IMR-90 (cell line): Measurements from ENCODE around the gene CDNF. TPM values are rescaled to one million over a fixed set of nuclear protein-coding genes. Genes with fewer than 3 reads are reported as not detected.
A peak's percentile ranks its signal among the peaks of the same experiment; 100 is the strongest.

ENCODE experiments used
- ATAC-seq: fragments of 200-7000 bp; cut with Tn5 transposase; 2 replicates; pipeline ENCODE4 v1.9.1; 2020; ENCODE audit warnings: low read depth, mild to moderate bottlenecking, moderate library complexity
- BruUV-seq: library from RNA; stranded (reverse); fragments of 400-500 nt; replicated peaks from 2 replicates; lab custom pipeline; 2021; lab: Mats Ljungman, UMichigan
- CTCF ChIA-PET: fragments of 300-600 bp; formaldehyde crosslinking; extraction: SDS; loops from one replicate; lab custom pipeline; 2021; ENCODE audit warnings: antibody characterized with exemption; lab: Yijun Ruan, JAX
- POLR2A ChIA-PET: fragments of 300-600 bp; sonication (Branson Sonifier 250); formaldehyde crosslinking; loops from one replicate; lab custom pipeline; 2022; ENCODE audit warnings: antibody characterized with exemption; ENCODE audit not compliant: unreplicated experiment; lab: Charles Lee
- DNase-seq: peaks from one replicate; pipeline ENCODE4 v3.0.0; 2013
- H2AFZ ChIP-seq: replicated peaks from 2 replicates; pipeline ENCODE3; 2013; ENCODE audit warnings: low read length, mild to moderate bottlenecking; ENCODE audit not compliant: poor library complexity
- H2AK5ac ChIP-seq: 2 replicates; pipeline ENCODE4 v1.6.1; 2013; ENCODE audit warnings: low read depth, low read length, inconsistent platforms
- H2AK9ac ChIP-seq: replicated peaks from 2 replicates; pipeline ENCODE3; 2013; ENCODE audit warnings: mild to moderate bottlenecking, low read depth, low read length, moderate library complexity; ENCODE audit not compliant: poor library complexity
- H2BK120ac ChIP-seq: 2 replicates; pipeline ENCODE4 v1.6.1; 2013; ENCODE audit warnings: low read depth, low read length, inconsistent platforms
- H2BK15ac ChIP-seq: 3 replicates; pipeline ENCODE4 v1.6.1; 2013; ENCODE audit warnings: low read depth, low read length, inconsistent platforms
- H2BK20ac ChIP-seq: 2 replicates; pipeline ENCODE4 v1.6.1; 2013; ENCODE audit warnings: low read depth, mild to moderate bottlenecking, inconsistent platforms, low read length, moderate library complexity
- H2BK5ac ChIP-seq: 2 replicates; pipeline ENCODE4 v1.6.1; 2013; ENCODE audit warnings: mild to moderate bottlenecking, low read depth, low read length, inconsistent platforms; ENCODE audit not compliant: poor library complexity, severe bottlenecking
- H3K14ac ChIP-seq: replicated peaks from 2 replicates; pipeline ENCODE4 v1.6.1; 2013; ENCODE audit warnings: low read depth, low read length, inconsistent platforms
- H3K18ac ChIP-seq: 2 replicates; pipeline ENCODE4 v1.6.1; 2013; ENCODE audit warnings: low read depth, low read length, control low read depth
- H3K23ac ChIP-seq: 2 replicates; pipeline ENCODE4 v1.6.1; 2013; ENCODE audit warnings: low read depth, low read length, inconsistent platforms
- H3K27ac ChIP-seq: 2 replicates; pipeline ENCODE4 v1.5.1; 2013; ENCODE audit warnings: mild to moderate bottlenecking, control low read depth, low read length; ENCODE audit not compliant: insufficient read depth
- H3K27me3 ChIP-seq: 2 replicates; pipeline ENCODE4 v1.6.1; 2013; ENCODE audit warnings: low read length; ENCODE audit not compliant: control insufficient read depth, insufficient read depth
- H3K36me3 ChIP-seq: 2 replicates; pipeline ENCODE4 v1.6.1; 2013; ENCODE audit warnings: low read length, mixed read lengths; ENCODE audit not compliant: control insufficient read depth, insufficient read depth
- H3K4ac ChIP-seq: 2 replicates; pipeline ENCODE4 v1.6.1; 2013; ENCODE audit warnings: low read depth, low read length, inconsistent platforms
- H3K4me1 ChIP-seq: 2 replicates; pipeline ENCODE4 v1.6.1; 2013; ENCODE audit warnings: low read length, mixed read lengths; ENCODE audit not compliant: control insufficient read depth, insufficient read depth
- H3K4me2 ChIP-seq: 2 replicates; pipeline ENCODE4 v1.6.1; 2013; ENCODE audit warnings: low read depth, mild to moderate bottlenecking, control low read depth, low read length, moderate library complexity
- H3K4me3 ChIP-seq: 2 replicates; pipeline ENCODE4 v1.5.1; 2013; ENCODE audit warnings: low read depth, mild to moderate bottlenecking, control low read depth, low read length, moderate library complexity; ENCODE audit not compliant: insufficient read depth
- H3K56ac ChIP-seq: 2 replicates; pipeline ENCODE4 v1.6.1; 2013; ENCODE audit warnings: low read length, inconsistent platforms; ENCODE audit not compliant: insufficient read depth; ENCODE audit errors: extremely low read depth
- H3K79me1 ChIP-seq, 2 experiments: 2 replicates each; pipeline ENCODE4 v1.6.1; 2013; ENCODE audit warnings: low read length in 2 of 2, inconsistent platforms in 1 of 2, low read depth in 1 of 2
- H3K9ac ChIP-seq: 2 replicates; pipeline ENCODE4 v1.6.1; 2013; ENCODE audit warnings: low read depth, low read length, control low read depth
- H3K9me1 ChIP-seq: 2 replicates; pipeline ENCODE4 v1.6.1; 2013; ENCODE audit warnings: low read length, inconsistent platforms; ENCODE audit not compliant: insufficient read depth
- H3K9me3 ChIP-seq: 2 replicates; pipeline ENCODE4 v1.6.1; 2013; ENCODE audit warnings: low read length; ENCODE audit not compliant: control insufficient read depth, insufficient read depth
- H4K20me1 ChIP-seq: 2 replicates; pipeline ENCODE4 v1.6.1; 2013; ENCODE audit warnings: low read length, inconsistent platforms; ENCODE audit not compliant: insufficient read depth
- H4K5ac ChIP-seq: 2 replicates; pipeline ENCODE4 v1.6.1; 2013; ENCODE audit warnings: mild to moderate bottlenecking, low read depth, low read length, control low read depth
- H4K8ac ChIP-seq, 2 experiments: 2 replicates each; pipeline ENCODE4 v1.6.1; 2013; ENCODE audit warnings: low read depth in 2 of 2, low read length in 2 of 2, control low read depth in 1 of 2, inconsistent platforms in 1 of 2
- H4K91ac ChIP-seq: 2 replicates; pipeline ENCODE4 v1.6.1; 2013; ENCODE audit warnings: low read depth, low read length, inconsistent platforms; ENCODE audit not compliant: insufficient read depth
- FOS ChIP-seq: fragments of 150-350 bp; IDR thresholded peaks from 2 replicates; pipeline ENCODE4 v1.6.1; 2016; ENCODE audit warnings: low read depth, low read length
- MAFK ChIP-seq: IDR thresholded peaks from 2 replicates; pipeline ENCODE4 v1.6.1; 2012; ENCODE audit warnings: low read depth, low read length, improper control_type of control experiment
- MAZ ChIP-seq: IDR thresholded peaks from 2 replicates; pipeline ENCODE4 v1.6.1; 2012; ENCODE audit warnings: low read depth, mild to moderate bottlenecking, low read length, improper control_type of control experiment, moderate library complexity, borderline replicate concordance
- RCOR1 ChIP-seq: IDR thresholded peaks from 2 replicates; pipeline ENCODE4 v1.6.1; 2012; ENCODE audit warnings: mild to moderate bottlenecking, low read length, improper control_type of control experiment; ENCODE audit not compliant: insufficient replicate concordance
- USF2 ChIP-seq: fragments of 150-350 bp; IDR thresholded peaks from 2 replicates; pipeline ENCODE4 v1.6.1; 2017; ENCODE audit warnings: mild to moderate bottlenecking, antibody characterized with exemption, low read length, low read depth
- WGBS, 2 experiments: methylation state at CpG; one replicate each; pipeline versions ENCODE4 v1.1.5 to v1.1.7; 2013; ENCODE audit warnings: missing lambda C conversion rate in 2 of 2; ENCODE audit not compliant: insufficient read length in 1 of 2; ENCODE audit errors: extremely low coverage in 2 of 2; 5-methylcytosine and 5-hydroxymethylcytosine counted together
- dilution Hi-C: fragments of 300-500 bp; cut with HindIII; formaldehyde crosslinking; loops from one replicate; pipeline ENCODE4 v1.14.3; 2018; ENCODE audit warnings: low sequenced_read_pairs; ENCODE audit not compliant: unreplicated experiment
- in situ Hi-C: fragments of 300-500 bp; cut with MboI; formaldehyde crosslinking; loops from 3 replicates; pipeline ENCODE4 v1.14.3; 2019; ENCODE audit warnings: low sequenced_read_pairs, inconsistent platforms, mixed read lengths
- intact Hi-C: fragments of 100-400 bp; cut with micrococcal nuclease; formaldehyde crosslinking; loops from 2 replicates; pipeline ENCODE4 v1.10.0; 2022
- polyA plus RNA-seq, 3 experiments: library from polyadenylated mRNA; depleted of rRNA; stranded (reverse); fragments of >200 nt; gene quantifications; 2 replicates each; pipeline ENCODE4 v1.2.3, GENCODE V29; 2012; ENCODE audit warnings: low replicate concordance in 1 of 3
- total RNA-seq: library from RNA; depleted of rRNA; stranded (reverse); fragments of >200 nt; gene quantifications from 2 replicates; pipeline ENCODE4 v1.2.3, GENCODE V29; 2012

CDNF gene
- total and polyA plus RNA-seq, 2 of the 4 experiments (the other 2 are of a cell fraction): 0.72 to 1.3 TPM

DNA sequence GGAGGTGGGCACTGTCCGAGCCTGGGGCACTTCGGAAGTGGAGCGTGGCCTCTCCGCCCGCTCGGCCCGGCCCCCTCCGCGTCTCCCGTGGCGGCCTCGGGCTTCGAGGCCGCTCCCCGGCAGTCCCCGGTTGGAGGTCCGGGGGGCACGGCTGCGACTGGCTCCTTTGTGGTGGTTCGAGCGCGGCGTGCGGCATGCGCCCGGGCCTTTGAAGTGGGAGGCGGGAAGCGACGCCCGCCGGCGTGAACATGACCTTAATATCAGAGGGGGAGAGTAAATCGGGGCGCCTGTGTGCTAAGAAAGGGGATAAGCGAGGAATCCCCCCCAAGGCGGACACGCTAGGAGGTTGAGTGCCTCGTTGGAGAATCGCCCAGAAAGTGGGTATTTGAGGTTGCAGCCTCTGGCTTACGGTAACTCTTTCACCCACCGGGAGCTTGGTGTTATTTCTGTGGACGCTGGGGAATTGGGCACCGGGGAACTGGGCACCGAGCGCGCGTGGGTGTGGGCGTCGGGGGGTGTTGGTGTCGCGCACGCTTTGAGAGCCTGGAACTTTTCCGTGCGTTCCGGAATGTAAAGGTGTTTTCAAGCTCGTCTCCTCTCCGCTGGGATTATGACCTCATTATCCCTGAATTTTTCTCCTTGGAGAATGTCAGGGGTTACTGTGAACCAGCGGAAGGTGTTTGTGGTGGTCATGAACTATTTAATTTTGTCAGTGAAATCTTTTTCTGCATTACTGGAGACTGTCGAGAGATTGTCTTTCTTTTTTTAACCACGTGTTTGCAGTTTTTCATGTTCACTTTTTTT lies 41.5 kb upstream of the CDNF start:
- CTCF ChIA-PET: interaction anchor here (1.1 kb wide), 1 partner anchor 21 kb away, joined by 3 read pairs; no protein-coding TSS in a partner anchor
- peak overlapping the region in 1 of 2 experiments; percentile 44; a peak in 1 of 4 replicates for H4K8ac ChIP-seq
- WGBS, 2 experiments: 0% methylated on average over 2 of the region's 60 CpGs; no CpG with 5 or more reads in 1 of the 2 experiments
- H2BK120ac ChIP-seq: no peak overlapping the region; the same call in 1 of the 2 replicates
- H3K18ac ChIP-seq: no peak overlapping the region
- peak overlapping the region; percentile 54; the same call in 1 of the 2 replicates for H3K23ac ChIP-seq
- no peak overlapping the region for H4K5ac ChIP-seq
- intact Hi-C loops: loop anchor here (10.0 kb wide), 1 partner anchor 225 kb away; no protein-coding TSS in a partner anchor
- DNase-seq (no peak), ATAC-seq (no peak)
- peaks cover 11% of the 10 kb centered on the region for H3K4me1 ChIP-seq
- H2BK15ac ChIP-seq: no peak overlapping the region
- peak overlapping the region; percentile 5 for H2BK5ac ChIP-seq
- H3K14ac ChIP-seq: no peak overlapping the region; the same call in 1 of the 2 replicates
- no peaks in the 10 kb centered on the region for H3K36me3 ChIP-seq
- H3K4ac ChIP-seq: peak overlapping the region; percentile 11
- peak overlapping the region; percentile 100 for H2AFZ ChIP-seq
- H2AK9ac ChIP-seq: peak overlapping the region; percentile 31
- H3K56ac ChIP-seq: peak overlapping the region; percentile 17; the same call in 1 of the 2 replicates
- H3K9ac ChIP-seq: peak overlapping the region; percentile 82
- peaks cover 9% of the 10 kb centered on the region; the same call in 1 of the 2 replicates for H4K20me1 ChIP-seq
- in situ Hi-C loops: no loop called here
- H2BK20ac ChIP-seq: no peak overlapping the region
- no TSS peak for BruUV-seq
- no peaks in the 10 kb centered on the region for H3K9me3 ChIP-seq
- H3K27ac ChIP-seq: peak overlapping the region; percentile 35
- H2AK5ac ChIP-seq: no peak overlapping the region
- peaks cover 38 to 55% of the 10 kb centered on the region in 2 experiments for H3K79me1 ChIP-seq
- no peaks in the 10 kb centered on the region for H3K27me3 ChIP-seq
- H3K4me2 ChIP-seq: peak overlapping the region; percentile 95
- dilution Hi-C loops: no loop called here
- TF ChIP-seq FOS: no peak
- no peak for TF ChIP-seq USF2
- TF ChIP-seq RCOR1: no peak
- TF ChIP-seq MAFK: no peak
- TF ChIP-seq MAZ: no peak
- 0 out of 2 replicates have a peak overlapping the region, but pooled peaks have one; percentile 12 for H4K91ac ChIP-seq
- POLR2A ChIA-PET: interaction anchor here (0.6 kb wide), 1 partner anchor 13 kb away, joined by 3 read pairs; no protein-coding TSS in a partner anchor
- H3K9me1 ChIP-seq: peaks cover 12% of the 10 kb centered on the region
- peak overlapping the region; percentile 91 for H3K4me3 ChIP-seq
